Activated CD4-positive, alpha-beta T cell treated with anti-CD3 and anti-CD28 coated beads for 36 hours (primary cell): ENCODE data around the gene IGLL1. TPM values are rescaled to one million over a fixed set of nuclear protein-coding genes. Genes with fewer than 3 reads are reported as not detected.

ENCODE experiments used
- ATAC-seq: fragments of 200-7000 bp; cut with Tn5 transposase; one replicate; pipeline ENCODE4 v1.10.0; 2021; ENCODE audit warnings: mild to moderate bottlenecking, moderate library complexity
- CTCF ChIA-PET: fragments of 350-600 bp; sonication (Branson Sonifier 250); formaldehyde crosslinking; loops from one replicate; lab custom pipeline; 2021; ENCODE audit warnings: antibody characterized with exemption; lab: Charles Lee
- POLR2A ChIA-PET: fragments of 350-600 bp; sonication (Branson Sonifier 250); formaldehyde crosslinking; loops from one replicate; lab custom pipeline; 2021; ENCODE audit warnings: antibody characterized with exemption, inconsistent platforms; lab: Charles Lee
- DNase-seq: peaks from one replicate; pipeline ENCODE4 v3.0.0-alpha.2; 2020
- H3K27ac Mint-ChIP-seq: one replicate; pipeline ENCODE4 v1.8.0; 2021; ENCODE audit warnings: mixed read lengths
- H3K27me3 Mint-ChIP-seq: one replicate; pipeline ENCODE4 v1.8.0; 2021; ENCODE audit warnings: mixed read lengths
- H3K36me3 Mint-ChIP-seq: one replicate; pipeline ENCODE4 v1.8.0; 2021; ENCODE audit warnings: low read depth, mixed read lengths
- H3K4me1 Mint-ChIP-seq: one replicate; pipeline ENCODE4 v1.8.0; 2021; ENCODE audit warnings: mixed read lengths
- H3K4me3 Mint-ChIP-seq: one replicate; pipeline ENCODE4 v1.8.0; 2021; ENCODE audit warnings: mild to moderate bottlenecking, moderate library complexity, mixed read lengths
- H3K9me3 Mint-ChIP-seq: one replicate; pipeline ENCODE4 v1.8.0; 2021; ENCODE audit warnings: low read depth, mixed read lengths
- intact Hi-C, 2 experiments: fragments of 100-400 bp; cut with DNase I in 1 of 2; cut with micrococcal nuclease in 1 of 2; formaldehyde crosslinking; loops; one replicate each; pipeline versions ENCODE4 v1.14.2 to v1.15.1; 2022 to 2024; cut with DNase I, micrococcal nuclease
- total RNA-seq, 2 experiments: library from RNA; stranded (reverse); gene quantifications; one replicate each; pipeline ENCODE4 v1.2.3, GENCODE V29; 2021

IGLL1 gene
- total RNA-seq, 2 experiments from 2014 or later, result not detected

DNA sequence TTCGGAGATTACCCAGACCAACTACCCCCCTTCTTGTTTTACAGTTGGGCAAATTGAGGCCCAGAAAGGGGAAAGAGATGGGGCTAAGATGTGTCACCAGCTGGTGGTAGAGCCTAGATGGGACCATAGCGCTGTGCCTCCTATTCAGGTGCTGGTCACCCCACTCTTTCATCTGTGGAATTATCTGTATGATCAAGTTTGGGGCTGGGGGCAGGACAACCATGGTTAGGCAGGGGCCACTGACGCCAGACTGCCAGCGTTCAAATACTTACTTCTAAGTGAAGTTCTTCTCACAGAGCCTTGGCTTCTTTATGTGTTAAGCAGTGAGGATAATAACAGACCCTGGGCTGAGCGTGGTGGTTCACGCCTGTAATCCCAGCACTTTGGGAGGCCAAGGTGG is 55.9 kb downstream of the IGLL1 start:
- CTCF ChIA-PET, result no interaction called here
- H3K4me1 Mint-ChIP-seq, result peaks cover 5% of the 10 kb centered on the region
- intact Hi-C loops, result loop anchor here in 1 of 2 experiments (5.0 kb wide), 2 partner anchors 117 to 183 kb away; no protein-coding TSS in a partner anchor
- DNase-seq (no peak), ATAC-seq (no peak)
- H3K9me3 Mint-ChIP-seq, result no peaks in the 10 kb centered on the region
- H3K27me3 Mint-ChIP-seq, result peaks cover 13% of the 10 kb centered on the region
- no peak overlapping the region for H3K27ac Mint-ChIP-seq
- no peaks in the 10 kb centered on the region for H3K36me3 Mint-ChIP-seq
- POLR2A ChIA-PET, result no interaction called here
- no peak overlapping the region for H3K4me3 Mint-ChIP-seq

DNA sequence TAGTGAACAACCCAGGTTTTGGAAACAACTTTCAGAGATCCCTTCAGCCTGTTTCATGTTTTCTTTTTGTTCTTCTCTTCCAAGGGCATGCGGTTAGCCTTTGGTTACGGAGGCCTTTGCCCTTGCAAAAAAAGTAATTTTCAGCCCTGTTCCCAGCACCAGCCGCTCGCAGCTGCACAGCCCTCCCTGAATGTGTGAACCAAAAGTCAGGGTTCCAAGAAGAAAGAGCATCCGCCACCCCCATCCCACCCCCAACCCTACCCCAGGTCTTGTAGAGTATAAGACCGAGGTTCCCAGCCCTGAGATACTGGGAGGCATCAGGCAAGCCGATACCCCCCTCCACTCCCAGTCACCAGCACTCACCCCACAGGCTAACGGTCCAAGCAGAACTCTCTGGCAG is 56.4 kb downstream of the IGLL1 start:
- intact Hi-C loops, result loop anchor here in 1 of 2 experiments (5.0 kb wide), 2 partner anchors 116 to 184 kb away; no protein-coding TSS in a partner anchor
- no peak for ATAC-seq
- no peak overlapping the region for H3K27ac Mint-ChIP-seq
- ChIA-PET CTCF (interaction anchor here (0.7 kb wide), 1 partner anchor 545 kb away, joined by 4 read pairs; no protein-coding TSS in a partner anchor), POLR2A (no interaction called here)
- no peak for DNase-seq
- no peaks in the 10 kb centered on the region for H3K9me3 Mint-ChIP-seq
- no peaks in the 10 kb centered on the region for H3K36me3 Mint-ChIP-seq
- H3K4me3 Mint-ChIP-seq, result no peak overlapping the region
- peaks cover 5% of the 10 kb centered on the region for H3K4me1 Mint-ChIP-seq
- peaks cover 13% of the 10 kb centered on the region for H3K27me3 Mint-ChIP-seq

Other genes with a start within 250 kb of the IGLL1 start
- under 1 TPM; 0.41 to 0.65 TPM for gene DRICH1, start 52.0 kb upstream of the IGLL1 start, total RNA-seq
- gene RGL4, start 110.7 kb upstream of the IGLL1 start, total RNA-seq, result 10 to 100 TPM; 13.5 to 14.6 TPM
- gene ZNF70, start 170.8 kb upstream of the IGLL1 start, total RNA-seq, result 1 to 10 TPM; 1.6 to 1.7 TPM
- under 1 TPM in 1 of 2 experiments, not detected in 1; 0.80 TPM for gene VPREB3, start 174.1 kb upstream of the IGLL1 start, total RNA-seq
- gene C22orf15, start 182.7 kb upstream of the IGLL1 start, total RNA-seq, result 1 to 10 TPM in 1 of 2 experiments, under 1 TPM in 1; 0.30 to 1.3 TPM
- gene CHCHD10, start 187.7 kb upstream of the IGLL1 start, total RNA-seq, result 100 to 1,000 TPM; 131 to 134 TPM
- gene MMP11, start 192.6 kb upstream of the IGLL1 start, total RNA-seq, result 1 to 10 TPM in 1 of 2 experiments, under 1 TPM in 1; 0.32 to 1.1 TPM
- gene SMARCB1, start 206.7 kb upstream of the IGLL1 start, total RNA-seq, result 10 to 100 TPM; 78.2 to 95.2 TPM